Urothelium cell line (cell line): ENCODE data around the gene MYO7B.
A peak's percentile ranks its signal among the peaks of the same experiment; 100 is the strongest.

Source experiments
- DNase-seq: peaks from one replicate; pipeline ENCODE4 v3.0.0; 2011; ENCODE audit warnings: low spot score, mixed read lengths
- FAIRE-seq: peaks from 2 replicates; lab custom pipeline; 2011; peaks lifted over from hg19 to GRCh38; lab: Jason Lieb, UNC

MYO7B gene

DNA sequence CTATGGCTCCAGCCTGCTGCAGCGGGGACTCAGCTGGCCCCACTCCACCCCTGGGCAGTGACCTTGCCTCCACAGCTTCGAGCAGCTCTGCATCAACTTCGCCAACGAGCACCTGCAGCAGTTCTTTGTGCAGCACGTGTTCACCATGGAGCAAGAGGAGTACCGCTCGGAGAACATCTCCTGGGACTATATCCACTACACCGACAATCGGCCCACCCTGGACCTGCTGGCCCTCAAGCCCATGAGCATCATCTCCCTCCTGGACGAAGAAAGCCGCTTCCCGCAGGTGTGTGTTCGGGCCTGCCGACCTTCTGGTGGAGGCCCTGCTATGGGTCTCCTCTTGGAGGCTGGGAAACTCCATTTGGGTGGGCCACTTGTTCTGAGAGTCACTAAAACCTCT lies 48.6 kb downstream of the MYO7B start:
- no peak for DNase-seq
- FAIRE-seq = no peak

DNA sequence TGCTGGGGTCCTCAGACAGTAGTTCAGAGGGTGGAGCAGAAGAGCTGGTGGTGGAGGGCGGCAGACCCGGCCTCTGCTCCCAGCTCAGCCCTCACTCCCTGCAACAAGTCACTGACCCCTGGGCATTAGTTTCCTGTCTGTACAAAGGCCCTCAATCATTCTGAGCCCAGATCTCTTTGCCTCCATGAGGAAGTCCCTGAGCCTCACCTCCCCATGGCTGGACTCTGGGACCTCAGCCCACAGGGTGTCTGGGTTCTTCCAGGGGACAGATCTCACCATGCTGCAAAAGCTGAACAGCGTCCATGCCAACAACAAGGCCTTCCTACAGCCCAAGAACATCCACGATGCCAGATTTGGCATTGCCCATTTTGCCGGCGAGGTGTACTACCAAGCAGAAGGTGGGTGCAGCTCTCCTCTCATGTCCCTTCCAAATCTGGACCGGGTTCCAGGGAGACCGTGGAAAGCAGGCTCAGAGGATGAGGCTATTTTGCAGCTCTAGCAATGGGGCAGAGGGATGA lies 49.1 kb downstream of the MYO7B start:
- FAIRE-seq (peak; percentile 17), DNase-seq (no peak)

GRCh38 chr2:127585270-127585807 lies 49.9 kb downstream of the MYO7B start:
- DNase-seq = no peak
- no peak for FAIRE-seq

GRCh38 chr2:127586136-127586535 lies 50.7 kb downstream of the MYO7B start:
- no peak for FAIRE-seq
- no peak for DNase-seq

- DNase-seq = no peak
- FAIRE-seq = no peak
Observed at GRCh38 chr2:127586746-127587295, 51.3 kb downstream of the MYO7B start.

DNA sequence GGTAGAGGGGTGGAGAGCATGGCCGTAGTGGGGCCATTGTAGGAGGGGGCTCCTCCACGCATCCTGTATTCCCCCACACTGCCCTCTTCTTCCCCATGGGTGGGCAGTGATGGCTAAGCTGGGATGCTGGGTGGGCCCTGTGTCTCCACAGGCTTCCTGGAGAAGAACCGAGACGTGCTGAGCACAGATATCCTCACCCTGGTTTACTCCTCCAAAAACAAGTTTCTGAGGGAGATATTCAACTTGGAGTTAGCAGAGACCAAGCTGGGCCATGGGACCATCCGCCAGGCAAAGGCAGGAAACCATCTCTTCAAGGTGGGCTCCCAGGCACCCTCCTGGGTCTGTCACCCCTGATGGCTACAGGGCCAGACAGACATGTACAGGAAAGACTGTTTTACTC lies 52.8 kb downstream of the MYO7B start:
- FAIRE-seq (no peak), DNase-seq (no peak)

DNA sequence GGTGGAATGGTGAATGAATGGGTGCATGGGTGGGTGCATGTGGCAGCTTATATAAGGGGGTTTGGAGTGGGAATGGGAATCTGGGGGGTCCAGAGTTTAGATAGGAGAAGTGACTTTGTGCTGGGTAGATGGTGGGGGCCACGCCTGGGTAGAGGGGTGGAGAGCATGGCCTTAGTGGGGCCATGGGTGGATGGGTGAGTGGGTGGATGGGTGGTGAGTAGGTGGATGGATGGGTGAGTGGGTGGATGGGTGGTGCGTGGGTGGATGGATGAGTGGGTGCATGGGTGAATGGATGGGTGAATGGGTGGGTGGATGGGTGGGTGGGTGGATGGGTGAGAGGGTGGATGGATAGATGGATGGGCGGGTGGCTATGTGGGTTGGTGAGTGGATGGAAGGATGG lies 53.9 kb downstream of the MYO7B start:
- DNase-seq (no peak), FAIRE-seq (peak; percentile 50)

DNA sequence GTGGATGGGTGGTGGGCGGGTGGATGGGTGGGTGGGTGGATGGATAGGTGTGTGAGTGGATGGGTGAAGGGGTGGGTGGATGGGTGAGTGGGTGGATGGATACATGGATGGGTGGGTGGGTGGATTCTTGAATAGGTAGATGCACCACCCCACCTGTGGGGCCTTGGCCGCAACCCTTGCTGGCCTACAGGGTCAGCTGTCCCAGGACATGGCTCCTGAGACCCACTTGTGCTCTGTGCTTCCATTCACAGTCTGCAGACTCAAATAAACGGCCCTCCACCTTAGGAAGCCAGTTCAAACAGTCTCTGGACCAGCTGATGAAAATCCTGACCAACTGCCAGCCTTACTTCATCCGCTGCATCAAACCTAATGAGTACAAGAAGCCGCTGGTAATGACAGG lies 54.4 kb downstream of the MYO7B start:
- no peak for FAIRE-seq

DNA sequence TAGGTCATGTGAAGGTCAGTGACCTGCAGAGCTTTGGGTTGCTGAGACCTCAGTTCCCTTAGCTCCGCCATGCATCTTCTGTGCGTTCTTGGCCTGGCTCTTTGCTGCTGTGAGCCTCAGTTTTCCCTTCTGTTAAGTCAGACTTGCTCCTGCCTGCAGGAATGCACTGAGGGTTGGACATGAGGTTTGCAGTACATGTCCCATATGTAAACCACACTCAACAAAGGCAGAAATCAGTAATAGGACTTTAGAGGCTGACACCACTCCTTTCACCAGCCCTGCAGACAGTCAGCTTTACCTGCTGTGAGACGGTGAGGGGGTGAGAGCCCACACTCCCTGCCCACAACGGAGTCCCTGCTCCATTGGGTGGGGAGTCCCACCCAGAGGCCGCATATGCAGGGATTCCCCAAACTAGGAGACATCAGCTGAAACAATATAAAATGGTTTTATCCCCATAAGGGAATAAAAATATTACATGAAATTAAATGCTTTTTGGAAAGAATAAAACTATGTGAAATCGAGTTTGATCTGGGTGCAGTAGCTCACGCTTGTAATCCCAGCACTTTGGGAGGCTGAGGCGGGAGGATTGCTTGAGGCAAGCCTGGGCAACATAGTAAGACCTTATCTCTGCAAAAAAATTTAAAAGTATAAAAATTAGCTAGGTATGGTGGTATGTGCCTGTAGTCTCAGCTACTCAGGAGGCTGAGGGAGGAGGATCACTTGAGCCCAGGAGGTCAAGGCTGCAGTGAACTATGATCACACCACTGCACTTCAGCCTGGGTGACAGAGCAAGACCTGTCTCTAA lies 55.1 kb downstream of the MYO7B start:
- FAIRE-seq = peak; percentile 37

More for the DNA sequence above, 54.4 kb downstream of the MYO7B start:
- DNase-seq = no peak

GRCh38 chr2:127591221-127591923 lies 55.9 kb downstream of the MYO7B start:
- FAIRE-seq (no peak), DNase-seq (peak; percentile 75)

More for the DNA sequence above, 55.1 kb downstream of the MYO7B start:
- DNase-seq = no peak

DNA sequence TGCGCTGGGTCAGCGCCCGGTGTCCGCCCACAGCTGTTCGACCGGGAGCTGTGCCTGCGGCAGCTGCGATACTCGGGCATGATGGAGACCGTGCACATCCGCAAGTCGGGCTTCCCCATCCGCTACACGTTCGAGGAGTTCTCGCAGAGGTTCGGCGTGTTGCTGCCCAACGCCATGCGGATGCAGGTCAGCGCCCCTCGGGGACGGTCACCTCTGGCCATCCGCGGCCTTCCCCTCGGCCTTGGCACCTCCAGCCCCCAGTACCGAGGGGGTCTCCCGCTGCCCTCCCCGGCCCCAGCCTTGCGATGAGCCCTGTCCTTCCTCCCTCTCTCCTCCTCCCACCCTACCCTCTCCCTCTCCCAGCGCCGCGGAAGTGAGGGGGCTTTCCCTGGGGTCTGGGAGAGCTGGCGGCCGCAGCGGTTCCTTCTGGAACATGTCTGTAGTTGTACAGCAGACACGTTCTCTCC lies 57.3 kb downstream of the MYO7B start:
- no peak for DNase-seq

DNA sequence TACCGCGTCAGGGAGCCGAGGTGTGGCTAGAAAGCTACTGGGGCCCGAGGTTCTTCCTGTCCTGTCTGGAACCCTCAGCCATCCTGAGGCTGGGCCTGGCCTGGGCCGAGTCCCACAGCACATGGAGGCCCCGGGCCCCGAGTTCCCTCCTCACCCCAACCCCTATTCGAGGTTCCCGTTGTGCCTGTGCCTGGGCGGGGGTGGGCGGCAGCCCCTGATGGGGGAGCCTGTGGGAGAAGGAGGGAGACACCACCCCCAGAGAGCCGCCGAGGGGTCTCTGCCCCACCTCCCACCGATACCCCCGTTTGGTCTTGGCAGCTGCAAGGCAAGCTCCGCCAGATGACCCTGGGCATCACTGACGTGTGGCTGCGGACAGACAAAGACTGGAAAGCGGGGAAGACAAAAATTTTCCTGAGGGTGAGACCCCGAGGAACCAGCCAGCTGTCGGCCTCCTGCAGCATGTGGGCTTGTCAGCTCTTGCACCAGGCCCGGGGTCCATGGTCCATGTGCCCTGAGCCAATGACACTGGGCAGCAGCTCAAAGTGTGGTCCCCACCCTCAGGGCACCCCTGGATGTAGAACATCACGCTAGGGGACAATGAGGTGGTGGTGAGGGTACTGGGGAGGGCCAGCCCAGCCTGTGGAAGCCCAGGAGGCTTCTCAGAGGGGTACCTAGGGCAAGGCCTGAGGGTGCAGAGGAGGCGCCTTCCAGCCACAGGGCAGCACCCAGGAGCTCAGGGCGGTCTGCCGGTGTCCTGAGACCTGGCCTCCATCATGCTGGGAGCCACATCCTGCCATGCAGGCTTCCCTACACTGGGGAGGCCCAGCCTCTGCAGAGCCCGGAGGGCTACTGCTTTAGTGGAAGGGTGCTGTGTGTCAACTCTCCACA lies 58.0 kb downstream of the MYO7B start:
- FAIRE-seq (no peak), DNase-seq (no peak)

More for the DNA sequence above, 57.3 kb downstream of the MYO7B start:
- FAIRE-seq = no peak

GRCh38 chr2:127594116-127594591 lies 58.7 kb downstream of the MYO7B start:
- DNase-seq (no peak), FAIRE-seq (no peak)

DNA sequence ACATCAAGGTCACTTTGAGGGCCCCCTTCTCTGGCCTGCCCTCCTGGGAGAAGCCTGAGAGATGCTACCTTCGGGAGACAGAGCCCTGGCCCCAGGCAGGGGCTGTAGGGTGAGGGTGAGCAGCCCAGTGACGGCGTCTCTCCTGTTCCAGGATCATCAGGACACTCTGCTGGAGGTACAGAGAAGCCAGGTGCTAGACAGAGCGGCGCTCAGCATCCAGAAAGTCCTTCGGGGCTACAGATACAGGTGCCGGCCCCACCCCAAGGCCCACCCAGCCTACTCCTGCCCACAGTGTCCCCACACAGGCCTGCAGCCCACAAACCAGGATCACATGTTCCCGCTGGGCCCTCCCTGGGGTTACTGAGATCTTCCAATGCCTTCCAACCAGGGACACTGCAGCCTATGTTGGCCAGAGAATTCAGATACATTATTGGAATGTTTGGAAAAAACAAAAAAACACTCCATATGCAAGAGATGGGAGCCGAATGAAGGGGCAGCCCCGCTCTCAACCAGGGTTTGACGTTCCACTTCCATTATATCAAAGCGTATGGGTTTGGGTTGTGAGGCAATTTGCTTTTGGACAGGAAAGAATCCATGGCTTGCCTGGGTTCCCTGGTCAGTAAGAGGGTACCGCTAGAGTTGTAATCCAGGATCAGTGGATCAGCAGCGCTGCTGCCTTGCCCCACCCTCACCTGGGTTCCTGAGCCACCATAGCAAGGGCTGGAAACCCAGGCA lies 61.0 kb downstream of the MYO7B start:
- no peak for DNase-seq
- no peak for FAIRE-seq

GRCh38 chr2:127597046-127597983 lies 61.8 kb downstream of the MYO7B start:
- no peak for DNase-seq
- FAIRE-seq = no peak

GRCh38 chr2:127597984-127598380 lies 62.5 kb downstream of the MYO7B start:
- DNase-seq = peak; percentile 54

DNA sequence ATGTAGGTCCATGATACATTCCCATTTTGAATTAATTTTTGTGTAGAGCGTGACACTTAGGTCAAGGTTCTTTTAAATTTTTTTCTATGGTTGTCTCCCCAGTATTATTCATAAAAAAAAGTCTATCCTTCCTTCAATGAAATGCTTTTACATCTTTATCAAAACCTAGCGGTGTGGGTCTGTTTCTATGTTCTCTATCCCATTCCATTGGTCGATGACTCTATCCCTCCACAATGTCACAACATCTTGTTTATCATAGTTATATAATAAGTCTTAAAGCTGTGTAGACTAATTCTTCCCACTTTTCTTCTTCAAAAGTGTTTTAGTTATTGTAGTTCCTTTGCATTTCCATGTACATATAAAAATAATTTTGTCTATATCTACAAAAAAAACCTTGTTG lies 63.2 kb downstream of the MYO7B start:
- FAIRE-seq (no peak), DNase-seq (no peak)

More at GRCh38 chr2:127597984-127598380, 62.5 kb downstream of the MYO7B start:
- FAIRE-seq = peak; percentile 87

- no peak for DNase-seq
- FAIRE-seq = no peak
Observed at GRCh38 chr2:127599211-127599610, 63.7 kb downstream of the MYO7B start.
